ENCODE data around the gene ABI3. TPM values are rescaled to one million over a fixed set of nuclear protein-coding genes. Genes with fewer than 3 reads are reported as not detected.
A peak's percentile ranks its signal among the peaks of the same experiment; 100 is the strongest.

Gene ABI3
- total RNA-seq, 4 donors from 2014 or later = 0.60 to 7.6 (median 5.9) TPM

- no peak for DNase-seq
- Histone ChIP-seq H3K4me3 (no peak overlapping the region), H3K4me1 (peaks cover 0 to 3% (median under 1%) of the 10 kb centered on the region in 4 donors), H3K27me3 (no peaks in the 10 kb centered on the region), H3K9me3 (no peaks in the 10 kb centered on the region), H3K36me3 (no peaks in the 10 kb centered on the region), H3K27ac (no peak overlapping the region)
- intact Hi-C loops (cut with DNase I; ENCODE audit: low total_unique reads) = no loop called here
- TF ChIP-seq POLR2AphosphoS5 (IDR thresholded peaks at IDR 0.05) (no peak), POLR2A (IDR thresholded peaks at IDR 0.05) (no peak), CTCF (IDR thresholded peaks at IDR 0.05) (no peak), EP300 (IDR thresholded peaks at IDR 0.05; ENCODE audit: low read depth) (no peak)
- 96% methylated on average over 2 of the region's 2 CpGs; no CpG with 5 or more reads in 1 of the 2 donors for WGBS, 2 donors (ENCODE audit: low coverage in 1 of 2)
- in situ Hi-C loops (cut with MboI; ENCODE audit: low pct_ligation_motif_present in 1 of 4, low pct_unique_long_range_greater_than_20kb in 1 of 4, low sequenced_read_pairs in 3 of 4) = no loop called here
These were observed 6.0 kb upstream of the ABI3 start for GRCh38 chr17:49204516-49204915.

- in situ Hi-C loops (cut with MboI; ENCODE audit: low pct_ligation_motif_present in 1 of 4, low pct_unique_long_range_greater_than_20kb in 1 of 4, low sequenced_read_pairs in 3 of 4) = no loop called here
- WGBS, 2 donors (ENCODE audit: low coverage in 1 of 2) = 70 to 86% methylated on average over 7 to 10 of the region's 10 CpGs
- intact Hi-C loops (cut with DNase I; ENCODE audit: low total_unique reads) = no loop called here
- H3K36me3 ChIP-seq = no peaks in the 10 kb centered on the region
- H3K27ac ChIP-seq = peak overlapping the region in 3 of 4 donors; percentile 21 to 79 (median 70)
- H3K4me1 ChIP-seq = peaks cover 0 to 8% (median 3%) of the 10 kb centered on the region in 4 donors
- H3K9me3 ChIP-seq = no peaks in the 10 kb centered on the region
- DNase-seq = no peak
- TF ChIP-seq POLR2A (IDR thresholded peaks at IDR 0.05) (no peak), CTCF (IDR thresholded peaks at IDR 0.05) (no peak), EP300 (IDR thresholded peaks at IDR 0.05; ENCODE audit: low read depth) (no peak), POLR2AphosphoS5 (IDR thresholded peaks at IDR 0.05) (no peak)
- no peak overlapping the region for H3K4me3 ChIP-seq
- peaks cover 9% of the 10 kb centered on the region for H3K27me3 ChIP-seq
These were observed 1.4 kb upstream of the ABI3 start for GRCh38 chr17:49209061-49209571.

GRCh38 chr17:49213399-49213798 lies 2.9 kb downstream of the ABI3 start:
- H3K27ac ChIP-seq = peak overlapping the region; percentile 41 to 59 (median 54)

GRCh38 chr17:49213847-49214246 lies 3.3 kb downstream of the ABI3 start:
- intact Hi-C loops (cut with DNase I; ENCODE audit: low total_unique reads) (loop anchor here (10.0 kb wide), 1 partner anchor 49 kb away; no protein-coding TSS in a partner anchor), in situ Hi-C loops (cut with MboI; ENCODE audit: low pct_ligation_motif_present in 1 of 4, low pct_unique_long_range_greater_than_20kb in 1 of 4, low sequenced_read_pairs in 3 of 4) (no loop called here)
- Histone ChIP-seq H3K9me3 (no peaks in the 10 kb centered on the region), H3K4me1 (peaks cover 0 to 37% (median 11%) of the 10 kb centered on the region in 4 donors), H3K36me3 (no peaks in the 10 kb centered on the region), H3K27me3 (peaks cover 9% of the 10 kb centered on the region), H3K27ac (peak overlapping the region; percentile 51 to 59 (median 56)), H3K4me3 (peak overlapping the region in 1 of 4 donors; percentile 23)
- TF ChIP-seq EP300 (IDR thresholded peaks at IDR 0.05; ENCODE audit: low read depth) (no peak), POLR2A (IDR thresholded peaks at IDR 0.05) (no peak), POLR2AphosphoS5 (IDR thresholded peaks at IDR 0.05) (no peak)
- DNase-seq = no peak
- 72% methylated on average over 2 of the region's 2 CpGs; no CpG with 5 or more reads in 1 of the 2 donors for WGBS, 2 donors (ENCODE audit: low coverage in 1 of 2)

More at GRCh38 chr17:49213399-49213798, 2.9 kb downstream of the ABI3 start:
- TF ChIP-seq CTCF (IDR thresholded peaks at IDR 0.05) (no peak), POLR2AphosphoS5 (IDR thresholded peaks at IDR 0.05) (no peak), POLR2A (IDR thresholded peaks at IDR 0.05) (no peak), EP300 (IDR thresholded peaks at IDR 0.05; ENCODE audit: low read depth) (no peak)
- peaks cover 9% of the 10 kb centered on the region for H3K27me3 ChIP-seq
- in situ Hi-C loops (cut with MboI; ENCODE audit: low pct_ligation_motif_present in 1 of 4, low pct_unique_long_range_greater_than_20kb in 1 of 4, low sequenced_read_pairs in 3 of 4) = no loop called here
- H3K4me3 ChIP-seq = peak overlapping the region in 1 of 4 donors; percentile 23
- intact Hi-C loops (cut with DNase I; ENCODE audit: low total_unique reads) = loop anchor here (10.0 kb wide), 1 partner anchor 49 kb away; no protein-coding TSS in a partner anchor
- peaks cover 0 to 37% (median 11%) of the 10 kb centered on the region in 4 donors for H3K4me1 ChIP-seq
- WGBS, 2 donors (ENCODE audit: low coverage in 1 of 2) = 61% methylated on average over 5 of the region's 5 CpGs; no CpG with 5 or more reads in 1 of the 2 donors
- DNase-seq = no peak
- H3K36me3 ChIP-seq = no peaks in the 10 kb centered on the region
- H3K9me3 ChIP-seq = no peaks in the 10 kb centered on the region

Measured in transverse colon (tissue), 4 donors.